GM12873 (cell line): ENCODE measurements around the gene ZBTB7A.

Experiments used
- TF ChIP-seq, protein P1 (sequence below): IDR thresholded peaks from 2 replicates; pipeline ENCODE4 v1.5.1; 2012; ENCODE audit warnings: low read depth, mild to moderate bottlenecking, moderate library complexity, low read length, control low read depth; ENCODE audit not compliant: insufficient read depth; ENCODE audit errors: missing control alignments

Gene ZBTB7A

DNA sequence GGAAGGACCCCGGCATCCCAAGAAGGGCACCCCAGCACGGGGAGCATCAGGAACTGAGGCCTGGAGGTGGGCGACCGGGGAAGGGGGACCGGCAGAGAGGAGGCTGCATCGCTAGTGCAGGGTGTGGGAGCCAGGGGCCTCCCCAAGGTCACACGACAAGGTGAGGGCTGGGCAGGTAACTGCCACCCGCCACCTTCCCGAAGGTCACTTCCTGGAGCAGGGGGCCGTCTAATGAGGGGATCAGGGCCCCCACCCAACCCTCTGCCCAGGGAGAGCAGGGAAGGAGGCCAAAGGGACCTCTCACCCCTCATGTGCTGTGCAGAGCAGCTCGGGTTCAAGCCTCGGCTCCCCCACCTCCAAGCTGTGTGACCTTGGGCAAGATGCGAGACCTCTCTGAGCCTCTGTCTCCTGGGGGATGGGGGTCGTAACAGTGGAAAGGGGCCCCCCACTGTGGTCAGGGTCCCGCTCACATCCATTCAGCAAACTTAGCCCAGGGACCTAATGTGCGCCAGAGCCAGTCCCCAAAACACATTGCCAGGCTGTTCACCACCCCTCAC lies 6.0 kb downstream of the ZBTB7A start:
- TF ChIP-seq, protein P1, sequence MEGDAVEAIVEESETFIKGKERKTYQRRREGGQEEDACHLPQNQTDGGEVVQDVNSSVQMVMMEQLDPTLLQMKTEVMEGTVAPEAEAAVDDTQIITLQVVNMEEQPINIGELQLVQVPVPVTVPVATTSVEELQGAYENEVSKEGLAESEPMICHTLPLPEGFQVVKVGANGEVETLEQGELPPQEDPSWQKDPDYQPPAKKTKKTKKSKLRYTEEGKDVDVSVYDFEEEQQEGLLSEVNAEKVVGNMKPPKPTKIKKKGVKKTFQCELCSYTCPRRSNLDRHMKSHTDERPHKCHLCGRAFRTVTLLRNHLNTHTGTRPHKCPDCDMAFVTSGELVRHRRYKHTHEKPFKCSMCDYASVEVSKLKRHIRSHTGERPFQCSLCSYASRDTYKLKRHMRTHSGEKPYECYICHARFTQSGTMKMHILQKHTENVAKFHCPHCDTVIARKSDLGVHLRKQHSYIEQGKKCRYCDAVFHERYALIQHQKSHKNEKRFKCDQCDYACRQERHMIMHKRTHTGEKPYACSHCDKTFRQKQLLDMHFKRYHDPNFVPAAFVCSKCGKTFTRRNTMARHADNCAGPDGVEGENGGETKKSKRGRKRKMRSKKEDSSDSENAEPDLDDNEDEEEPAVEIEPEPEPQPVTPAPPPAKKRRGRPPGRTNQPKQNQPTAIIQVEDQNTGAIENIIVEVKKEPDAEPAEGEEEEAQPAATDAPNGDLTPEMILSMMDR, result no peak

DNA sequence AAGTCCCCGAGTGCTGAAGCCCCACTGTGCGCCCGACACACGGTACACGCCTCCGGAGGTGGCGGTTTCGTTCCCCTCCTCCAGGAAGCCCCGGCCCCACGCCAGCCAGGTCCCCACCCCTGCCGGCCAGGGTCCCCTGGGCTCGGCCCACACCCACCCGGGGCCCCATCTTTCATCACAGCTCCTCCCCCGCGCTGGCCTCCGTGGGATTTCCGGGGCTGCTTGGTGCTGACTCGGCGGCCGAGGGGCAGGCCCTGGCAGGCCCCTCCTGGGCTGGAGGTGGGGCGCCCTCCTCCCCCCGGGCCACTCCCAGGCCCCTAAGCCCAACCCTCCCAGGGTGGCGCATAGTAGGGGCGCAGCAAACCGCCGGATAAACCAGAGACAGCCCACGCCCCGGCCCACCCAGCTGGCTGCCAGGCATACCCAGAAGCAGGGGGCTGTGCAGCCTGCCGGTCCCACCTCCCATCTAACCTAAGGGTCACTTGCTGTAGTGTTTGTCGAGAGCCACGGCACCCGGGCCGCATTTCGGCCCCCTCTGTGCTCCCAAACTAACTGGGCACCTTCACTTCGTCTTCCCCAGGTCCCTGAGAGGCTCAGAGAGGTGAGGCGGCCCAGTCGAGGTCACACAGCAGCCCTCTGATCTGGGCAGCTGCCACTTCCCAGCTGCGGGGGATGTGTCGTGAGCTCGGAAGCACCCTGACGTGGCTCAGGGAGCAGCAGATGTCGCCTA lies 6.6 kb downstream of the ZBTB7A start:
- TF ChIP-seq, protein P1, result no peak

GRCh38 chr19:4059453-4059871 lies 7.2 kb downstream of the ZBTB7A start:
- TF ChIP-seq, protein P1, result no peak

DNA sequence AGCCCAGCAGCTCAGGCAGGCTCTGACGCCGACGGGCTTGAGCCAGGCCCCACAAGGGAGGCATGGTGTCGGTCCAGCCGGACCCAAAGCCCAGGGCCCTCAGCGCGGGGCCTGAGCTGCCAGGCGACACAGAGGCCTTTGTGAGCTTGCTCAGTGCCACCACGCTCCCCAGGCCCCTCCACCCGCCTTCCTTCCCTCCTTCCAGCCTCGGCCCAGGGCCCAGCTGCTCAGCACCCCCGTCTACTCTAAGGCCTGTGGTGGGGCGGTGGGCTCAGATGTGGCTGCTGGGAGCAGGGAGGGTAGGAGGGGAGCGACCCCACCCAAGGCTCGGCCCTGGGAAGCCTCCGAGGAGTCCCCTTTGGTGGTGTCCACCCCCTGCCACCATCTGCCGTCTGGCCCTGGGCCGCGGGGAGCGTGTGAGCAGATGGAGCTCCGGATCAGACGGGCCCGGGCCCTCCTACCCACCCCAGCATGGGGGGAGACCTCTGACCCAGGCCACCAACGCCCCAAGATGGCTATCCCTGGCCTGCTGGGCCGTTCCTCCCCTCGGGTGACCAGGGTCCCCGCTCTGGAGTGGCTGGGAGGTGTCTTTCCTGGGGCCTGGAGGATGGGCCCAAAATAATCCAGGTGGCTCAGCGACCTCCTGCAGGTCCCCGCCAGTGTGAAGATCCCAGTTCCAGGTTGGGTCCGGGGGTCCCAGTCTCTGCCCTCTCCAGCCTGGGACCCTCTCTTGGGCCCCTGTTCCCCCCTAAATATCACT lies 7.8 kb downstream of the ZBTB7A start:
- TF ChIP-seq, protein P1, result no peak

- TF ChIP-seq, protein P1, result no peak
These were observed 8.6 kb downstream of the ZBTB7A start for GRCh38 chr19:4057931-4058692.

DNA sequence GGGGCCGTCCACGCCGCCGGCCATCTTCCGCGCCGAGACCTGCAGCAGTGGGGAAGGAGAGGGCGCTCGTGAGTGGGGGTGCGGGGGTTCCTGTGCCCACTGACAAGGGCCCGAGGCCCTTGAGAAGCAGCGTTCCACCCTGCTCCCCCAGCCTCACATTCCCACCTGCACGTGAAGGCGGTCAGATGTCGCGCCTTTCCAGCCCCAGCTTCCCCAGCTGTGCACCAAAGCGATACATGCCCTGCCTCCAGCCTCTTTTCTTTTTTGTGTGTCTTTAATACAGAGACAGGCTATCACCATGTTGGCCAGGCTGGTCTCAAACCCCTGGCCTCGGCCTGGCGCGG lies 11.5 kb downstream of the ZBTB7A start:
- TF ChIP-seq, protein P1, result no peak
